SK-N-SH (cell line): ENCODE measurements around the gene BTN3A1.

Experiments used
- CHD2 ChIP-seq: fragments of 150-350 bp; IDR thresholded peaks from 2 replicates; pipeline ENCODE4 v1.6.1; 2018; ENCODE audit warnings: low read length; ENCODE audit not compliant: partially characterized antibody
- EP300 ChIP-seq, 2 experiments: IDR thresholded peaks; 2 replicates each; pipeline versions ENCODE4 v1.4.0 to v1.6.1; 2012; ENCODE audit warnings: borderline replicate concordance in 1 of 2, low read depth in 1 of 2, low read length in 1 of 2
- EZH2phosphoT487 ChIP-seq: fragments of 200-600 bp; sonication (generic); IDR thresholded peaks from 2 replicates; pipeline ENCODE4 v1.6.1; 2017; ENCODE audit warnings: low read depth, mixed run types, mild to moderate bottlenecking, antibody characterized with exemption, moderate library complexity, borderline replicate concordance
- MAX ChIP-seq: IDR thresholded peaks from 2 replicates; pipeline ENCODE4 v1.4.0; 2012; ENCODE audit warnings: low read depth
- MXI1 ChIP-seq: IDR thresholded peaks from 2 replicates; pipeline ENCODE4 v1.6.1; 2012; ENCODE audit warnings: mild to moderate bottlenecking, low read depth, low read length, improper control_type of control experiment
- NRF1 ChIP-seq: IDR thresholded peaks from 2 replicates; pipeline ENCODE4 v1.6.1; 2012; ENCODE audit warnings: low read depth, mild to moderate bottlenecking, low read length
- POLR2AphosphoS5 ChIP-seq: IDR thresholded peaks from 2 replicates; pipeline ENCODE4 v1.6.1; 2012; ENCODE audit warnings: low read depth, low read length
- RFX5 ChIP-seq: IDR thresholded peaks from 2 replicates; pipeline ENCODE4 v1.6.1; 2012; ENCODE audit warnings: mild to moderate bottlenecking, improper control_type of control experiment, low read length
- RXRA ChIP-seq: IDR thresholded peaks from 2 replicates; pipeline ENCODE4 v1.4.0; 2012; ENCODE audit warnings: low read depth, mild to moderate bottlenecking, borderline replicate concordance
- TF ChIP-seq, protein P1 (sequence below): fragments of 200-600 bp; sonication (generic); IDR thresholded peaks from 2 replicates; pipeline ENCODE4 v1.6.1; 2017; ENCODE audit warnings: antibody characterized with exemption, mild to moderate bottlenecking, moderate library complexity
- TF ChIP-seq, protein P2 (sequence below): IDR thresholded peaks from 2 replicates; pipeline ENCODE4 v1.6.1; 2012; ENCODE audit warnings: mild to moderate bottlenecking, low read depth, low read length, moderate library complexity

- TF ChIP-seq POLR2AphosphoS5 (no peak), RXRA (no peak), CHD2 (no peak), MXI1 (no peak), MAX (no peak), EP300 (IDR thresholded peaks at IDR 0.05; ENCODE audit: borderline replicate concordance in 1 of 2, low read depth in 1 of 2, low read length in 1 of 2) (no peak), RFX5 (no peak), NRF1 (no peak), EZH2phosphoT487 (no peak)
- TF ChIP-seq, protein P1, sequence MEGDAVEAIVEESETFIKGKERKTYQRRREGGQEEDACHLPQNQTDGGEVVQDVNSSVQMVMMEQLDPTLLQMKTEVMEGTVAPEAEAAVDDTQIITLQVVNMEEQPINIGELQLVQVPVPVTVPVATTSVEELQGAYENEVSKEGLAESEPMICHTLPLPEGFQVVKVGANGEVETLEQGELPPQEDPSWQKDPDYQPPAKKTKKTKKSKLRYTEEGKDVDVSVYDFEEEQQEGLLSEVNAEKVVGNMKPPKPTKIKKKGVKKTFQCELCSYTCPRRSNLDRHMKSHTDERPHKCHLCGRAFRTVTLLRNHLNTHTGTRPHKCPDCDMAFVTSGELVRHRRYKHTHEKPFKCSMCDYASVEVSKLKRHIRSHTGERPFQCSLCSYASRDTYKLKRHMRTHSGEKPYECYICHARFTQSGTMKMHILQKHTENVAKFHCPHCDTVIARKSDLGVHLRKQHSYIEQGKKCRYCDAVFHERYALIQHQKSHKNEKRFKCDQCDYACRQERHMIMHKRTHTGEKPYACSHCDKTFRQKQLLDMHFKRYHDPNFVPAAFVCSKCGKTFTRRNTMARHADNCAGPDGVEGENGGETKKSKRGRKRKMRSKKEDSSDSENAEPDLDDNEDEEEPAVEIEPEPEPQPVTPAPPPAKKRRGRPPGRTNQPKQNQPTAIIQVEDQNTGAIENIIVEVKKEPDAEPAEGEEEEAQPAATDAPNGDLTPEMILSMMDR, result no peak
- TF ChIP-seq, protein P2, sequence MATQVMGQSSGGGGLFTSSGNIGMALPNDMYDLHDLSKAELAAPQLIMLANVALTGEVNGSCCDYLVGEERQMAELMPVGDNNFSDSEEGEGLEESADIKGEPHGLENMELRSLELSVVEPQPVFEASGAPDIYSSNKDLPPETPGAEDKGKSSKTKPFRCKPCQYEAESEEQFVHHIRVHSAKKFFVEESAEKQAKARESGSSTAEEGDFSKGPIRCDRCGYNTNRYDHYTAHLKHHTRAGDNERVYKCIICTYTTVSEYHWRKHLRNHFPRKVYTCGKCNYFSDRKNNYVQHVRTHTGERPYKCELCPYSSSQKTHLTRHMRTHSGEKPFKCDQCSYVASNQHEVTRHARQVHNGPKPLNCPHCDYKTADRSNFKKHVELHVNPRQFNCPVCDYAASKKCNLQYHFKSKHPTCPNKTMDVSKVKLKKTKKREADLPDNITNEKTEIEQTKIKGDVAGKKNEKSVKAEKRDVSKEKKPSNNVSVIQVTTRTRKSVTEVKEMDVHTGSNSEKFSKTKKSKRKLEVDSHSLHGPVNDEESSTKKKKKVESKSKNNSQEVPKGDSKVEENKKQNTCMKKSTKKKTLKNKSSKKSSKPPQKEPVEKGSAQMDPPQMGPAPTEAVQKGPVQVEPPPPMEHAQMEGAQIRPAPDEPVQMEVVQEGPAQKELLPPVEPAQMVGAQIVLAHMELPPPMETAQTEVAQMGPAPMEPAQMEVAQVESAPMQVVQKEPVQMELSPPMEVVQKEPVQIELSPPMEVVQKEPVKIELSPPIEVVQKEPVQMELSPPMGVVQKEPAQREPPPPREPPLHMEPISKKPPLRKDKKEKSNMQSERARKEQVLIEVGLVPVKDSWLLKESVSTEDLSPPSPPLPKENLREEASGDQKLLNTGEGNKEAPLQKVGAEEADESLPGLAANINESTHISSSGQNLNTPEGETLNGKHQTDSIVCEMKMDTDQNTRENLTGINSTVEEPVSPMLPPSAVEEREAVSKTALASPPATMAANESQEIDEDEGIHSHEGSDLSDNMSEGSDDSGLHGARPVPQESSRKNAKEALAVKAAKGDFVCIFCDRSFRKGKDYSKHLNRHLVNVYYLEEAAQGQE, result no peak
Measured at GRCh38 chr6:26367114-26367513, 35.0 kb upstream of the BTN3A1 start.
